ENCODE results near the gene CAPN1.
"Not testable (repeated sequence)": the region's sequence is repeated elsewhere in the genome, so short reads cannot be mapped to it uniquely, and the experiment has no call there.

CAPN1 gene

GRCh38 chr11:65221026-65221425, 39.3 kb downstream of the CAPN1 start:
- DNase-seq, result no peak

GRCh38 chr11:65223011-65223410, 41.3 kb downstream of the CAPN1 start:
- DNase-seq, result no peak

- DNase-seq, result peak; percentile 65
These were observed 43.2 kb downstream of the CAPN1 start for GRCh38 chr11:65224930-65225278.

- DNase-seq, result peak; percentile 59
These were observed 43.8 kb downstream of the CAPN1 start for GRCh38 chr11:65225279-65226102.

GRCh38 chr11:65226103-65226442, 44.3 kb downstream of the CAPN1 start:
- DNase-seq, result no peak

GRCh38 chr11:65227879-65228278, 46.2 kb downstream of the CAPN1 start:
- DNase-seq, result no peak

GRCh38 chr11:65236194-65237059, 54.7 kb downstream of the CAPN1 start:
- DNase-seq, result no peak

GRCh38 chr11:65238302-65238701, 56.6 kb downstream of the CAPN1 start:
- not testable (repeated sequence) for DNase-seq

GRCh38 chr11:65241134-65241533, 59.4 kb downstream of the CAPN1 start:
- DNase-seq, result no peak

- DNase-seq, result no peak
These were observed 60.0 kb downstream of the CAPN1 start for GRCh38 chr11:65241692-65242091.

GRCh38 chr11:65242389-65242788, 60.7 kb downstream of the CAPN1 start:
- DNase-seq, result no peak

- DNase-seq, result no peak
These were observed 62.1 kb downstream of the CAPN1 start for GRCh38 chr11:65243797-65244196.

GRCh38 chr11:65245046-65245445, 63.3 kb downstream of the CAPN1 start:
- DNase-seq, result not testable (repeated sequence)

- no peak for DNase-seq
These were observed 64.8 kb downstream of the CAPN1 start for GRCh38 chr11:65246506-65246905.

- not testable (repeated sequence) for DNase-seq
These were observed 66.5 kb downstream of the CAPN1 start for GRCh38 chr11:65248184-65248710.

GRCh38 chr11:65251476-65251875, 69.7 kb downstream of the CAPN1 start:
- DNase-seq, result no peak

GRCh38 chr11:65254724-65255123, 73.0 kb downstream of the CAPN1 start:
- no peak for DNase-seq

GRCh38 chr11:65258988-65259387, 77.3 kb downstream of the CAPN1 start:
- DNase-seq, result no peak

- no peak for DNase-seq
These were observed 78.6 kb downstream of the CAPN1 start for GRCh38 chr11:65260302-65260701.

GRCh38 chr11:65260756-65261590, 79.2 kb downstream of the CAPN1 start:
- no peak for DNase-seq
